Stomach (tissue), 9 donors: ENCODE measurements around the gene SOS1. TPM values are rescaled to one million over a fixed set of nuclear protein-coding genes. Genes with fewer than 3 reads are reported as not detected.

Experiments
- DNase-seq, 2 donors: peaks; one replicate each; pipeline versions ENCODE4 v3.0.0 to v3.0.0-alpha.2; 2013 to 2019
- H3K27ac ChIP-seq, 5 donors: fragments of 200-600 bp in 4 of 5; sonication (generic) in 4 of 5; one replicate each; pipeline ENCODE4 v1.5.1; 2013 to 2019; ENCODE audit warnings: mild to moderate bottlenecking in 1 of 5, moderate library complexity in 1 of 5
- H3K27me3 ChIP-seq, 3 donors: fragments of 200-600 bp; sonication (generic); one replicate each; pipeline ENCODE4 v1.5.1; 2017 to 2019; ENCODE audit warnings: mixed run types in 1 of 3
- H3K36me3 ChIP-seq, 4 donors: fragments of 200-600 bp; sonication (generic); 1 replicate in 3 of 4; 2 replicates in 1 of 4; pipeline ENCODE4 v1.5.1; 2016 to 2019
- H3K4me1 ChIP-seq, 4 donors: fragments of 200-600 bp; sonication (generic); one replicate each; pipeline ENCODE4 v1.5.1; 2016 to 2019
- H3K4me3 ChIP-seq, 4 donors: fragments of 200-600 bp; sonication (generic) in 3 of 4; one replicate each; pipeline ENCODE4 v1.5.1; 2016 to 2019; ENCODE audit warnings: mild to moderate bottlenecking in 1 of 4
- H3K9me3 ChIP-seq, 4 donors: fragments of 200-600 bp; sonication (generic); one replicate each; pipeline ENCODE4 v1.5.1; 2016 to 2019
- CTCF ChIP-seq, 7 experiments: fragments of 450-650 bp in 4 of 7; fragments of 200-600 bp in 3 of 7; sonication (generic) in 3 of 7; IDR thresholded peaks; one replicate each; pipeline ENCODE4 v1.5.1; 2016 to 2019; ENCODE audit warnings: antibody characterized with exemption in 7 of 7, control low read depth in 2 of 7, mild to moderate bottlenecking in 1 of 7
- EP300 ChIP-seq: sonication (generic); formaldehyde crosslinking; IDR thresholded peaks from one replicate; pipeline ENCODE4 v1.6.1; 2017; ENCODE audit warnings: antibody characterized with exemption
- POLR2A ChIP-seq, 4 donors: fragments of 450-650 bp; IDR thresholded peaks; one replicate each; pipeline ENCODE4 v1.6.1; 2016; ENCODE audit warnings: antibody characterized with exemption in 4 of 4, control low read depth in 2 of 4, mild to moderate bottlenecking in 1 of 4, moderate library complexity in 1 of 4
- POLR2AphosphoS5 ChIP-seq, 3 donors: sonication (generic); formaldehyde crosslinking; IDR thresholded peaks; one replicate each; pipeline ENCODE4 v1.6.1; 2016; ENCODE audit warnings: antibody characterized with exemption in 3 of 3
- WGBS, 5 donors: extraction: QIAGEN DNeasy Blood & Tissue Kit in 3 of 5; methylation state at CpG; one replicate each; pipeline versions ENCODE4 v1.1.5 to v1.1.7; 2013 to 2018; 5-methylcytosine and 5-hydroxymethylcytosine counted together
- intact Hi-C: fragments of 100-400 bp; cut with DNase I; formaldehyde crosslinking; loops from one replicate; pipeline ENCODE4 v1.15.1; 2023; ENCODE audit warnings: low total_unique reads
- polyA plus RNA-seq, 3 donors: library from polyadenylated mRNA; stranded (reverse); fragments of 200-250 nt; gene quantifications; one replicate each; pipeline ENCODE4 v1.2.3, GENCODE V29; 2013
- total RNA-seq, 5 donors: library from RNA; depleted of rRNA; stranded (reverse); fragments of >200 nt; gene quantifications; one replicate each; pipeline versions ENCODE4 v1.1.0 to v1.2.3, GENCODE V29; 2014 to 2016
- donor health status: healthy with polysubstance abuse.
- donor health status: Bipolar disorder and iron deficiency.
- donor health status: healthy.

SOS1 gene
- total and polyA plus RNA-seq, 8 donors: 4.5 to 46.4 (median 19.2) TPM

- TF ChIP-seq CTCF (IDR thresholded peaks at IDR 0.05) (no peak), EP300 (no peak), POLR2A (IDR thresholded peaks at IDR 0.05) (no peak), POLR2AphosphoS5 (IDR thresholded peaks at IDR 0.05) (no peak)
- H3K4me3 ChIP-seq: no peak overlapping the region
- intact Hi-C loops: no loop called here
- peak in 1 of 2 donors; percentile 21 for DNase-seq
- no peak overlapping the region for H3K27ac ChIP-seq
- peaks cover 0 to 9% (median 0%) of the 10 kb centered on the region in 4 donors for H3K4me1 ChIP-seq
- H3K9me3 ChIP-seq: no peaks in the 10 kb centered on the region
- no peaks in the 10 kb centered on the region for H3K36me3 ChIP-seq
- 89 to 100% (median 97%) methylated on average over 1 of the region's 1 CpG for WGBS, 5 donors
- no peaks in the 10 kb centered on the region for H3K27me3 ChIP-seq
Measured at GRCh38 chr2:39153312-39153711, 32.5 kb upstream of the SOS1 start.

- H3K27me3 ChIP-seq: no peaks in the 10 kb centered on the region
- H3K4me3 ChIP-seq: no peak overlapping the region
- TF ChIP-seq CTCF (IDR thresholded peaks at IDR 0.05): no peak
- no peak for TF ChIP-seq EP300
- no peak for TF ChIP-seq POLR2A (IDR thresholded peaks at IDR 0.05)
- no peak for TF ChIP-seq POLR2AphosphoS5 (IDR thresholded peaks at IDR 0.05)
- 80 to 90% (median 88%) methylated on average over 2 of the region's 2 CpGs for WGBS, 5 donors
- H3K9me3 ChIP-seq: no peaks in the 10 kb centered on the region
- H3K36me3 ChIP-seq: no peaks in the 10 kb centered on the region
- DNase-seq: no peak
- H3K27ac ChIP-seq: no peak overlapping the region
- intact Hi-C loops: no loop called here
- H3K4me1 ChIP-seq: peaks cover 0 to 9% (median 0%) of the 10 kb centered on the region in 4 donors
Measured at GRCh38 chr2:39152504-39152903, 31.7 kb upstream of the SOS1 start.

- Histone ChIP-seq H3K27me3 (no peaks in the 10 kb centered on the region), H3K27ac (no peak overlapping the region), H3K9me3 (no peaks in the 10 kb centered on the region), H3K36me3 (no peaks in the 10 kb centered on the region), H3K4me1 (peaks cover 0 to 9% (median 0%) of the 10 kb centered on the region in 4 donors), H3K4me3 (no peak overlapping the region)
- TF ChIP-seq POLR2A (IDR thresholded peaks at IDR 0.05) (no peak), EP300 (no peak), POLR2AphosphoS5 (IDR thresholded peaks at IDR 0.05) (no peak), CTCF (IDR thresholded peaks at IDR 0.05) (no peak)
- intact Hi-C loops: no loop called here
- WGBS, 5 donors: 53 to 73% (median 66%) methylated on average over 9 of the region's 9 CpGs
- no peak for DNase-seq
Measured at GRCh38 chr2:39150890-39151497, 30.1 kb upstream of the SOS1 start.

GRCh38 chr2:39150102-39150562 lies 29.3 kb upstream of the SOS1 start:
- intact Hi-C loops: no loop called here
- H3K9me3 ChIP-seq: no peaks in the 10 kb centered on the region
- H3K4me3 ChIP-seq: no peak overlapping the region
- no peak overlapping the region for H3K27ac ChIP-seq
- TF ChIP-seq CTCF (IDR thresholded peaks at IDR 0.05) (no peak), POLR2AphosphoS5 (IDR thresholded peaks at IDR 0.05) (no peak)
- WGBS, 5 donors: 93 to 96% (median 95%) methylated on average over 6 of the region's 6 CpGs
- H3K36me3 ChIP-seq: no peaks in the 10 kb centered on the region
- DNase-seq: no peak
- no peaks in the 10 kb centered on the region for H3K27me3 ChIP-seq
- H3K4me1 ChIP-seq: peaks cover 0 to 9% (median 0%) of the 10 kb centered on the region in 4 donors
